ENCODE results near the gene TSPAN2.

TSPAN2 gene

DNA sequence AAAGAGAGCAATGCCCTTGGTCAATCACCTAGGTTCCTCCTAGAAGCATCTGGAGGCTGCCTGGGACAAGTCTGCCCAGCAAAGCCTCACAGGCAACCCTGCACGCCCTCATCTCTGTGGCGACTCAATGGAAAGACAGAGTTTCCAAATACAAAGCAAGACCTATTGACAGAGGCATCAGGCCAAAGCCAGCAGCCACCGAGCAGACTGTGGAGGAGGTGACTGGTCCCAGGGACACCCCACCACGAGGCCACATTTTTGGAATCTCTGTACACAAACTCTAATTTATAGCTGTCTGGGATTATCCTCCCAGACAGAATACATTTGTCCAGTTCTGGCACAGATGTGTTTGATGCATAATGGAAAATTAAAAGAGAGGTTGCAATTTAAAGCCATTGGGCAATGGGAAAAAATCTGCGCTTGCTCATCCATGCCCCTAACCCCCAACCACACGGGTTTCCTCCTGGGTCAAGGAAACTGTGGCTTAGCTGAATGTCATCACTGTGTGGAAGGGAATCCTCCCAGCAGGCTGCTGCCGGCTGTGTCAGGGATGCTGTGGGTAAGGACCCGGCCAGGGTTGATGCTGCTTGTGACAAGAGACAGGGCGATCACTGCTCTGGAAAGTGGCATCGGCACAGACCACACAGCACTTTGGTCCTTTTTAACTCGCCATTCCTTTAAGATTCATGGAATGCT, 14.3 kb downstream of the TSPAN2 start:
- no peak for TF ChIP-seq GATA3 (IDR thresholded peaks at IDR 0.05; ENCODE audit: low read depth, low read length)
- no peak for TF ChIP-seq GATA2 (IDR thresholded peaks at IDR 0.05; ENCODE audit: low read depth, low read length)

DNA sequence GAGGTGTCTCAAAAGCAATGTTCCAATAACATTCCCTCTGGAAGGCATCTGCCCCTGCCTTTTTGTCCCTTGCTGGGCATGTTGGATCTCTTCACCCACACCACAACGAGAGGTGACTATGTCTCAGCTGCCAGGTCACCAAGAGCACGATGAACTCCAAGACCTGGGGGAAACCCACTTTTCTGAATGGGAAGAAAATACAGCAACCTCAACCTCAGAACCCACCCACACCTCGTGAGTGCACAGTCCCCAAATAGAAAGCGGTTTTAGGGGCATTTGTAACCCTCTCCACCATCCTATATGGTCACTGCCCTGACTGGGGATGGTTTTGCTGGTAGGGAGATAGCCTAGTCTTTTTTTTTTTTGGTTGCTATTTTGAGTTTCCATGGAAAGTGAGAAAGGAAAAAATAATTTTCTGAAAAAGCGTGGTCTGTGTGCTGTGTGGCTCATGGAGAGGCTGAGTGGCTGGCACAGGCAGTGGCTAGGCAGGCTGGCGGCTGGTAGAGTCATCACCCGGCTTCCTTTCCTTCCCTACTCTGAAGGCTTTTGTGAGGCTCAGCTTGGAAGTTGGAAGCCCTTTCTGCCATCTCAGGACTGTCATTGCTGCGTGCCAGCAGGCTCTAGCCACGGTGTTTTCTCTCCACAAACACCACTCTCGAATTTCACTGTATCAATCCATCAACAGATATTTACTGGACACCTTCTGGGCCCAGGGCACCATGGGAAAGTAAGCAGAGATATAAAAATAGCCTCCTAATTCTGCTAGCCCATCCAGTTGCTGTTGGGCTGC, 15.8 kb downstream of the TSPAN2 start:
- no peak for TF ChIP-seq GATA3 (IDR thresholded peaks at IDR 0.05; ENCODE audit: low read depth, low read length)
- TF ChIP-seq GATA2 (IDR thresholded peaks at IDR 0.05; ENCODE audit: low read depth, low read length) = no peak

DNA sequence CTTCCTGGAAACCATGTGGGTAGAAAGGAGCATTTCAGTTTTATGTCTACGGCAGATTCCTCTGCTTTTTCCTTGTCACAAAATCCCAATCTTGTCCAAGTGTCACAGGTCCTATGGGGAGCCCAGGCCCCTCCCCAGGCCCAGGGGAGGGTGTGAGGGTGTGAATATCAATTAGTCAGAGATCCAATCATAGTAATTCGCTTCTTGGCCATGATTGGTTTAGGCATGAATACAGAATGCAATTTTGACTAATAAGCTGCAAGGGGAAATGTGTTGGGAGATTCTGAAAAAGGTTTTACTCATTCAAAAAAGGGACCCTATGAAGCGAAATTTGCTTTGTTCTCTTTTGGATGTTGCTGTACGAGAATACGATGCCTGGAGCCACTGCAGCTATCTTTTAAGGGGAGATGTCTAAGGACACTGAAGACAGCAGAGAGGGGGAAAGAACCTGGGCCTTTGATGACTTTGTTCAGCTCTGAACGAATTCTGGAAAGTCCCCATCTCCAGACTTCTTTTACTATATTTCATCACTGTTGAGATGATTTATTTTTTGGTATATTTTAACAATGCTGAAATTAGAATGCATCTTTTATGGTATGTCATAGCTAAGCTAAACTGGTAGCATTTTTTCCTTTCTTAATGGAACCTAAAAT, 18.2 kb downstream of the TSPAN2 start:
- TF ChIP-seq GATA3 (IDR thresholded peaks at IDR 0.05; ENCODE audit: low read depth, low read length) (no peak), GATA2 (IDR thresholded peaks at IDR 0.05; ENCODE audit: low read depth, low read length) (no peak)

DNA sequence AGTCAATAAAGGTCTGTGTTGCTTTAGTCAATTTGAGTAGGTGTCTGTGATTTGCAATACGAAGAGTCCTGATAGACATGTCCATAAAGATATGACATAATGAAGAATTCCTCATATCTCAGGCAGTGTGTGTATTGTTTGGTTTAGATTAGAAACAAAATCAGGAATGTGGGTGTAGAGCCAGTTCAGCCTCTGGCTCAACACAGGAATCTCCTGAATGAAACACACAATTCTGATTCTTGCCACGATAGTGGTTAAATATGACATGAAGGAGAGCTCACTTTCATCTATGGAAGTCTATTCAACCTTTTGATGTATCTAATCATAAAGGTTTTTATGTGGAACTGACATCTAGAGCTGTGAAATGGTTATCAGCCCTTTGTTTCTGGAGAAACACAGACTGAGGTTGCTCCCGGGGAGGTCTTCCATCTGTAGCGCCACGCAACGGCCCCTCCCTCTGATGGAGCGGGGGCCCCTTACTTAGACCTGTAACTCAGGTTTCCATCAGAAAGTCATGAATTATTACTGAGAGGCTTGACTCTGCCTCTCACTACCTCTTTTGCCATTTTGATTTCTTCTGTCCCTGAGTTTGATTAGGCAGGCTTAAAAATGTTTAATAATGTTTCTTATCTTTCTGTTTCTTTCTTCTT, 19.5 kb downstream of the TSPAN2 start:
- TF ChIP-seq GATA3 (IDR thresholded peaks at IDR 0.05; ENCODE audit: low read depth, low read length) (no peak), GATA2 (IDR thresholded peaks at IDR 0.05; ENCODE audit: low read depth, low read length) (no peak)

DNA sequence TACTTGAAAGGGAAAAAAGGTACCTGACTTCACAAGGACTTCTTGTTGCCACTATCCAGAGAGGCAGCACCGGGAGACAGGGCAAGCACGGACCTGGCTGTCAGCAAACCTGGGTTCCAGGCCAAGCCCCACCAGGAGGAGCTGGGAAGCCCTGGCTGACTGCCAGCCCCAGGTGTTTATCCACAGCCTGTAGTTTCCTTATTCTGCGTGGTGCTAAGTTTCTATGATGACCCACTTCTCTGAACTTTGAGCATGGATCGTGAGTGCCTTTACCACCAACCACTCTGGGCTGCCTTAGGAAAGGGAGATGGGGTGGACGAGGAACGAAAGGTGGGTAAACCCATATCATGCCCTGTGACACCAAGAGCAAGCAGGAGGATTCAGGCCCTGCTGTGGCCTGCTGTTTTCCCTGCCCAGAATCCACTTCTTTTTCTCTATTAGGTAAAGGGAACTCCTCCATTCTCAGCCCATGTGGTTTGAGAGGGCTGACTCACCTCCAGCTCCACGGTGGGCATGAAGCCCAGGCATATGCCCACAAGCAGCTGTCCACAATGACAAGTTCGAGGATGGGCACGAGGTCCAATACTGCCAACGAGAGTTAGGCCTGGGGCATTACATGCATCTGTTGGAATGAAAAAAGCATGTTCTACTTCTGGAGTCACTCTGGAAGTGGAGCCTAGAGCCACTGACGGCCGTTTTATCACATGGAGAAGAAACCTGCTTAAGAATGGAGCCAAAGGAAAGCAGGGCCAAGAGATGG, 20.3 kb downstream of the TSPAN2 start:
- TF ChIP-seq GATA3 (IDR thresholded peaks at IDR 0.05; ENCODE audit: low read depth, low read length) (no peak), GATA2 (IDR thresholded peaks at IDR 0.05; ENCODE audit: low read depth, low read length) (no peak)

DNA sequence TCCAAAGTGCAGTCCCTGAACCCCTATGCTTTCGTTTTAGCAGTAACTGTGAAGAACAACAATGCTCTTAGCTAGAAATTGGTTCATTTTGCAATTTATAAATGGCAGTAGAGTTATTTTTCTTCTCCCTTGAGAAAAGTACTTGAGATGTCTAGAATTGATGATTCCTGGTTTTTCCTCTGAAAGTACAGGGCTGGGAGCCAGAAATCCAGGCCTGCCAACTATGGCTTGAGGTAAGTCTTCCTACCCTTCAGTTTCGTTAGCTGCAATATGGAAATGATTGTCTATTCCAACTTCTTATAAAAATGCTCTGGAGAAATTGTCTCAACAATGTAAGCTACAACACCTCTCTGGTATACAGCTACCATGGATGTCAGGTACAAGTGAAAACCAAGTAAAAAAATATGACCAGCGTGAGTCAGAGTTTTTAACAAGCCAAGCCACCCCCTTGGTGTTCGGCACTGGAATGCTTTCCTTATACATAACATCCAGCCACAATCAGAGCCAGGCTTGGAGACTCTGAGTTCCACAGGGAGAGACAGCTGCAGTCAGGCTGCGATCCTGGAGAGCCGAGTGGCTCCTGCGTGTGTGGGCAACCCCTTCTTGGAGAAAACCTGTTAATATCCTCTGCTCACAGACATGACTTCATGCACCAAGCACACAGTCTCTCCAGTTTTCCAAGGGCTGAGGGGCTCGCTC, 22.0 kb downstream of the TSPAN2 start:
- TF ChIP-seq GATA2 (IDR thresholded peaks at IDR 0.05; ENCODE audit: low read depth, low read length) (no peak), GATA3 (IDR thresholded peaks at IDR 0.05; ENCODE audit: low read depth, low read length) (no peak)

DNA sequence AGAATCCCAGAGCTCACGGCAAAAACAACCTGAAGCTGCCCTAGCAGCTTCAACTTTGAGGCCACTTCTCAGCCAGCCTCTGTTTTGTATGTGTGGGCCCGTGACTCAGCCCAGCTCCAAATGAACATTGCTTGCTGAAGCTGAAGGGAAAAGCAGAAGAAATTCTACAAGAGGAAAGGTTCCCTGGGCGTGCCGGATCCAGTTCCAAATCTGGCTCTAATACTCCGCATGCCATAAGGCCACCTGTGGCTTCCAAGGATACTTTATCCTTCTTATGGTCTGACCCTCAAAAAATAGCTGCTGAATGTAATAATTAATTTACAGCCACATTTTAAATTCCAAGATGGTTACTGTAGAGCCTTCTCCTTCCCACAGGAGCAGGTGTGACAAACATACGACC, 24.3 kb downstream of the TSPAN2 start:
- no peak for TF ChIP-seq GATA2 (IDR thresholded peaks at IDR 0.05; ENCODE audit: low read depth, low read length)
- TF ChIP-seq GATA3 (IDR thresholded peaks at IDR 0.05; ENCODE audit: low read depth, low read length) = no peak

DNA sequence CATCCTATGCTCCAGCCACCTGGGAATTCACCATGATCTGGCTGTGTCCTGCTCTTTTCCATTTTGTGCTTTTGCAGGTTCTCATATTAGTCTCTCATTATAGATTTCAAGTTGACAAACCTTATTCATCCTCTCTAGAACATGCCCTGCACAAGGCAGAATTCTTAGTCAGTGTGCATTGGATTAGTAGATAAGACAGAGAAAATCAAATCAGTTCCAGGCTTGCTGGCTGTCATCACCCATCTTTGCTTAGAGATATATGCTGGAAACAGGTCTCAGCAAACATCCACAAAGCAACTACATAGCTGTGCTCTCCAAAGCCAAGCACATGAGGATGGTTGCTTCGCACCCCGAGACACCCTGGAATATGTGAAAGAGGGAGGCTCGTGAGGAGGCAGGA, 24.8 kb downstream of the TSPAN2 start:
- TF ChIP-seq GATA3 (IDR thresholded peaks at IDR 0.05; ENCODE audit: low read depth, low read length) = no peak
- peak; percentile 49 for TF ChIP-seq GATA2 (IDR thresholded peaks at IDR 0.05; ENCODE audit: low read depth, low read length)

DNA sequence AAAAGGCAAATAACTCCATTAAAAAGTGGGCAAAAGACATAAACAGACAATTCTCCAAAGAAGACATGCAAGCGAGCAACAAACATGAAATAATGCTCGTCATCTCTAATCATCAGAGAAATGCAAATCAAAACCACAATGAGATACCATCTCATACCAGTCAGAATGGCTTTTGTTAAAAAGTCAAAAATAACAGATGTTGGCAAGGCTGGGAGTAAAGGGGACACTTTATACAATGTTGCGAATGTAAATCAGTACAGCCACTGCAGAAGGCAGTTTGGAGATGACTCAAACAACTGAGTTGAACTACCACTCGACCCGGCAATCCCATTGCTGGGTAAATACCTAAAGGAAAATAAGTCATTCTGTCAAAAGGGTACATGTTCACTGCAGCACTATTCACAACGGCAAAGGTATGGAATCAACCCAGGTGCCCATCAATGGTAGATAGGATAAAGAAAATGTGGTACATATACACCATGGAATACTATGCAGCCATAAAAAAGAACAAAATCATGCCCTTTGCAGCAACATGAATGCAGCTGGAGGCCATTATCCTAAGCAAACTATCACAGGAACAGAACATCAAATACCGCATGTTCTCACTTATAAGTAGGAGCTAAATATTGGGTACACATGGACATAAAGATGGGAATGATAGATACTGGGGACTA, 25.9 kb downstream of the TSPAN2 start:
- TF ChIP-seq GATA3 (IDR thresholded peaks at IDR 0.05; ENCODE audit: low read depth, low read length) (no peak), GATA2 (IDR thresholded peaks at IDR 0.05; ENCODE audit: low read depth, low read length) (no peak)

DNA sequence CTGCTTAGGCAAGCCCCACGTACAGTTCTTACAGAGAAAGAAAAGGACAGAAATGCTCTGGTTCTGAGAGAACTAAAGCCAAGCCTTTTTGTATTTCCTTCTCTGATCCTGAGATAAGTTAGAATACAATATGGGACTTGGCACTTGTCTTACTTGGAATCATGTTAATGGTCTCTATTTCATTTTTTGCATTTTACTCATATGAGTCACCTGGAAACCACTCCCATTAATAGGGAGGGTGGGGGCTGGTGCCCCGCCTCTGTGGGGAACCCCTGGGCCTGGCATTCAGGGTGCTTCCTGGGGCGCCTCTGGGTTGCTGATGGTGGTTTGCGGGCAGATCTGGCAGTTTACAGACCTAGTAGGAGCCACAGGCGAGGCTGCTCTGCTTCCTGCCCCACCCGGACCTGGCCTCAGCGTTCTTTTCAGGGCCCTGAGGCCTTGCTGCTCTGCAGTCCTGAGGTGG, 26.7 kb downstream of the TSPAN2 start:
- no peak for TF ChIP-seq GATA3 (IDR thresholded peaks at IDR 0.05; ENCODE audit: low read depth, low read length)
- TF ChIP-seq GATA2 (IDR thresholded peaks at IDR 0.05; ENCODE audit: low read depth, low read length) = no peak

DNA sequence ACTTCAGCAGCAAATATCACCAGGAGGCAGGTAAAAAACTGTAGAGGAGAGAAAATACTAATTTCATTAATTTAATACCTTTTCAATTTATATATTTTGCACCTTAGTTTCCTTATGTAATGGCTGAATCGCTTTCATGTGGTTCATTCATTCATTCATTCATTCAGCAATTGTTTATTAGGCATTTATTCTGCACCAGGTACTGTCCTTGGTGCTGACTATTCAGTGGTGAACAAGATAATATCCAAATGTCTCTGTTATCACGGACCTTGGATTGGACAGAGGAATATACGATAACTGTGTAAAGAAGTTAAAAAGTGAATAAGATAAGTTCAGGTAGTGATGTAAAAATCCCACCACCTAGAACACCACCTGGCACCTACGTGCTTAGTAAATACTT, 28.8 kb downstream of the TSPAN2 start:
- TF ChIP-seq GATA2 (IDR thresholded peaks at IDR 0.05; ENCODE audit: low read depth, low read length) = no peak
- no peak for TF ChIP-seq GATA3 (IDR thresholded peaks at IDR 0.05; ENCODE audit: low read depth, low read length)

DNA sequence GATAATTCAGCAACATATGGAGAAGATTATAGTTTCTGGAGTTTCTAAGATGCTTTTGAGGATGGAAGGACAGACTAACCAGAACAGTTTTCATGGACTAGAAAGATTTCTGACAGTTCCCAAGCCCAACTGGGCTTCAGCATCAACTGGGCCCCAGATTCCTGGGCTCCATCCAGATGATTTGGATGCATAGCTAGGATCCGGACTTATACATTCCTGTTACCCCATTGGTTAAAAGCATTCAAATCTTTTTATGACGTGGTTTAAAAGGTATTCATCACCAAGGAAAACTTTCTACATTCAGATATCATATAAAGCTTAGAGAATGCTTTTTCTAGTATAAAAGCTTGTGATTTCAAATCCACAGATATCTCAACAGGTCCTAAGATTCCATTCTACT, 30.0 kb downstream of the TSPAN2 start:
- no peak for TF ChIP-seq GATA2 (IDR thresholded peaks at IDR 0.05; ENCODE audit: low read depth, low read length)

All from SH-SY5Y (cell line).